HEK293 (cell line): ENCODE measurements around the gene ZRANB1.

ENCODE experiments used
- BCL6B ChIP-seq: fragments of 450-650 bp; formaldehyde crosslinking; IDR thresholded peaks from 2 replicates; pipeline ENCODE4 v1.5.1; 2017; ENCODE audit warnings: missing biosample characterization, missing genetic modification characterization
- FEZF1 ChIP-seq: fragments of 450-650 bp; formaldehyde crosslinking; IDR thresholded peaks from 2 replicates; pipeline ENCODE4 v1.5.1; 2016; ENCODE audit warnings: missing biosample characterization, missing genetic modification characterization
- GLIS1 ChIP-seq: fragments of 450-650 bp; formaldehyde crosslinking; IDR thresholded peaks from 2 replicates; pipeline ENCODE4 v1.5.1; 2016; ENCODE audit warnings: missing biosample characterization, missing genetic modification characterization
- HOXA7 ChIP-seq: sonication (generic); formaldehyde crosslinking; IDR thresholded peaks from 2 replicates; pipeline ENCODE4 v1.8.1; 2022; ENCODE audit warnings: missing genetic modification reagents, borderline replicate concordance
- KLF10 ChIP-seq: fragments of 450-650 bp; IDR thresholded peaks from 2 replicates; pipeline ENCODE4 v1.5.1; 2018; ENCODE audit warnings: missing biosample characterization, mild to moderate bottlenecking, missing genetic modification characterization
- KLF7 ChIP-seq: fragments of 450-650 bp; formaldehyde crosslinking; IDR thresholded peaks from 2 replicates; pipeline ENCODE4 v1.5.1; 2016; ENCODE audit warnings: missing biosample characterization, missing genetic modification characterization, borderline replicate concordance
- KLF9 ChIP-seq: fragments of 450-650 bp; formaldehyde crosslinking; IDR thresholded peaks from 2 replicates; pipeline ENCODE4 v1.5.1; 2016; ENCODE audit warnings: missing biosample characterization, missing genetic modification characterization, low read depth
- OSR2 ChIP-seq: fragments of 450-650 bp; formaldehyde crosslinking; IDR thresholded peaks from 2 replicates; pipeline ENCODE4 v1.5.1; 2016; ENCODE audit warnings: missing biosample characterization, missing genetic modification characterization
- SETDB1 ChIP-seq: IDR thresholded peaks from one replicate; pipeline ENCODE4 v1.6.1; 2017; ENCODE audit warnings: mild to moderate bottlenecking, low read length, moderate library complexity, mixed read lengths; ENCODE audit not compliant: insufficient read length
- WT1 ChIP-seq: fragments of 450-650 bp; formaldehyde crosslinking; IDR thresholded peaks from 2 replicates; pipeline ENCODE4 v1.5.1; 2016; ENCODE audit warnings: missing biosample characterization, missing genetic modification characterization
- YY2 ChIP-seq: fragments of 450-650 bp; formaldehyde crosslinking; IDR thresholded peaks from 2 replicates; pipeline ENCODE4 v1.5.1; 2016; ENCODE audit warnings: missing biosample characterization, missing genetic modification characterization
- ZBTB20 ChIP-seq: fragments of 450-650 bp; formaldehyde crosslinking; IDR thresholded peaks from 2 replicates; pipeline ENCODE4 v1.5.1; 2016; ENCODE audit warnings: missing biosample characterization, missing genetic modification characterization
- ZEB2 ChIP-seq: fragments of 450-650 bp; formaldehyde crosslinking; IDR thresholded peaks from 2 replicates; pipeline ENCODE4 v1.5.1; 2016; ENCODE audit warnings: missing biosample characterization, missing genetic modification characterization
- ZFHX2 ChIP-seq: fragments of 450-650 bp; formaldehyde crosslinking; conservative IDR thresholded peaks from 2 replicates; pipeline ENCODE4 v1.5.1; 2016; ENCODE audit warnings: missing biosample characterization, missing genetic modification characterization
- ZNF223 ChIP-seq: fragments of 450-650 bp; formaldehyde crosslinking; IDR thresholded peaks from 2 replicates; pipeline ENCODE4 v1.5.1; 2016; ENCODE audit warnings: missing biosample characterization, missing genetic modification characterization
- ZNF274 ChIP-seq, 2 experiments: fragments of 200-500 bp in 1 of 2; fragments of 450-650 bp in 1 of 2; sonication (Bioruptor generic) in 1 of 2; formaldehyde crosslinking in 1 of 2; IDR thresholded peaks; 2 replicates each; pipeline versions ENCODE4 v1.5.1 to v1.6.1; 2014 to 2016; ENCODE audit warnings: borderline replicate concordance in 1 of 2, inconsistent platforms in 1 of 2, low read length in 1 of 2, missing biosample characterization in 1 of 2, missing genetic modification characterization in 1 of 2
- ZNF324 ChIP-seq: fragments of 450-650 bp; formaldehyde crosslinking; IDR thresholded peaks from 2 replicates; pipeline ENCODE4 v1.5.1; 2016; ENCODE audit warnings: missing biosample characterization, missing genetic modification characterization
- ZNF341 ChIP-seq: fragments of 450-650 bp; formaldehyde crosslinking; IDR thresholded peaks from 2 replicates; pipeline ENCODE4; 2016; ENCODE audit warnings: low read depth, missing biosample characterization, missing genetic modification characterization
- ZNF558 ChIP-seq: fragments of 450-650 bp; formaldehyde crosslinking; IDR thresholded peaks from 2 replicates; pipeline ENCODE4 v1.5.1; 2016; ENCODE audit warnings: missing biosample characterization, missing genetic modification characterization
- ZNF560 ChIP-seq: fragments of 450-650 bp; formaldehyde crosslinking; IDR thresholded peaks from 2 replicates; pipeline ENCODE4 v1.5.1; 2017; ENCODE audit warnings: missing biosample characterization, missing genetic modification characterization, borderline replicate concordance
- ZNF580 ChIP-seq: fragments of 450-650 bp; formaldehyde crosslinking; IDR thresholded peaks from 2 replicates; pipeline ENCODE4 v1.5.1; 2016; ENCODE audit warnings: missing biosample characterization, missing genetic modification characterization
- ZNF600 ChIP-seq: fragments of 450-650 bp; formaldehyde crosslinking; IDR thresholded peaks from 2 replicates; pipeline ENCODE4 v1.5.1; 2016; ENCODE audit warnings: missing biosample characterization, missing genetic modification characterization
- ZNF76 ChIP-seq: fragments of 450-650 bp; formaldehyde crosslinking; IDR thresholded peaks from 2 replicates; pipeline ENCODE4; 2016; ENCODE audit warnings: low read depth, missing biosample characterization, missing genetic modification characterization, borderline replicate concordance
- ZNF843 ChIP-seq: fragments of 450-650 bp; formaldehyde crosslinking; IDR thresholded peaks from 2 replicates; pipeline ENCODE4 v1.5.1; 2016; ENCODE audit warnings: missing biosample characterization, missing genetic modification characterization
- ZXDB ChIP-seq: fragments of 450-650 bp; formaldehyde crosslinking; IDR thresholded peaks from 2 replicates; pipeline ENCODE4 v1.5.1; 2016; ENCODE audit warnings: missing biosample characterization, missing genetic modification characterization
- TF ChIP-seq, protein P1 (sequence below): fragments of 450-650 bp; IDR thresholded peaks from 2 replicates; pipeline ENCODE4 v1.5.1; 2018; ENCODE audit warnings: missing biosample characterization, mild to moderate bottlenecking, missing genetic modification characterization
- TF ChIP-seq, protein P2 (sequence below): fragments of 450-650 bp; formaldehyde crosslinking; IDR thresholded peaks from 2 replicates; pipeline ENCODE4; 2016; ENCODE audit warnings: missing biosample characterization, missing genetic modification characterization
- TF ChIP-seq, protein P3 (sequence below): fragments of 450-650 bp; formaldehyde crosslinking; IDR thresholded peaks from 2 replicates; pipeline ENCODE4 v1.5.1; 2016; ENCODE audit warnings: missing biosample characterization, missing genetic modification characterization
- TF ChIP-seq, protein P4 (sequence below): fragments of 450-650 bp; formaldehyde crosslinking; IDR thresholded peaks from 2 replicates; pipeline ENCODE4 v1.5.1; 2017; ENCODE audit warnings: missing biosample characterization, missing genetic modification characterization

The ZRANB1 gene

GRCh38 chr10:125023862-125024496 is 82.1 kb downstream of the ZRANB1 start (continued):
- TF ChIP-seq, protein P1, sequence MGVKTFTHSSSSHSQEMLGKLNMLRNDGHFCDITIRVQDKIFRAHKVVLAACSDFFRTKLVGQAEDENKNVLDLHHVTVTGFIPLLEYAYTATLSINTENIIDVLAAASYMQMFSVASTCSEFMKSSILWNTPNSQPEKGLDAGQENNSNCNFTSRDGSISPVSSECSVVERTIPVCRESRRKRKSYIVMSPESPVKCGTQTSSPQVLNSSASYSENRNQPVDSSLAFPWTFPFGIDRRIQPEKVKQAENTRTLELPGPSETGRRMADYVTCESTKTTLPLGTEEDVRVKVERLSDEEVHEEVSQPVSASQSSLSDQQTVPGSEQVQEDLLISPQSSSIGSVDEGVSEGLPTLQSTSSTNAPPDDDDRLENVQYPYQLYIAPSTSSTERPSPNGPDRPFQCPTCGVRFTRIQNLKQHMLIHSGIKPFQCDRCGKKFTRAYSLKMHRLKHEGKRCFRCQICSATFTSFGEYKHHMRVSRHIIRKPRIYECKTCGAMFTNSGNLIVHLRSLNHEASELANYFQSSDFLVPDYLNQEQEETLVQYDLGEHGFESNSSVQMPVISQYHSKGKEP (tag by site-specific recombination) = peak; percentile 55; the same call in 1 of the 2 replicates
- no peak for TF ChIP-seq ZNF341 (tag by site-specific recombination)
- TF ChIP-seq ZNF580 (tag by site-specific recombination) = peak; percentile 82
- no peak for TF ChIP-seq ZNF223 (tag by site-specific recombination)
- TF ChIP-seq ZNF600 (tag by site-specific recombination) = peak; percentile 95
- no peak for TF ChIP-seq ZNF274 (IDR thresholded peaks at IDR 0.05; ENCODE audit: low read length)
- no peak for TF ChIP-seq ZNF274 (tag by site-specific recombination; IDR thresholded peaks at IDR 0.05; ENCODE audit: borderline replicate concordance)
- no peak for TF ChIP-seq YY2 (tag by site-specific recombination)
- TF ChIP-seq ZEB2 (tag by site-specific recombination) = peak; percentile 88
- TF ChIP-seq ZNF843 (tag by site-specific recombination) = peak; percentile 90
- TF ChIP-seq ZNF76 (tag by site-specific recombination) = no peak; the same call in 1 of the 2 replicates
- TF ChIP-seq ZBTB20 (tag by site-specific recombination) = peak; percentile 48
- no peak for TF ChIP-seq ZFHX2
- TF ChIP-seq WT1 (tag by site-specific recombination) = peak; percentile 43
- peak; percentile 52; the same call in 1 of the 2 replicates for TF ChIP-seq OSR2 (tag by site-specific recombination)
- TF ChIP-seq HOXA7 (CRISPR knock-in tag) = no peak
- peak; percentile 83 for TF ChIP-seq KLF10 (tag by site-specific recombination)
- TF ChIP-seq, protein P2, sequence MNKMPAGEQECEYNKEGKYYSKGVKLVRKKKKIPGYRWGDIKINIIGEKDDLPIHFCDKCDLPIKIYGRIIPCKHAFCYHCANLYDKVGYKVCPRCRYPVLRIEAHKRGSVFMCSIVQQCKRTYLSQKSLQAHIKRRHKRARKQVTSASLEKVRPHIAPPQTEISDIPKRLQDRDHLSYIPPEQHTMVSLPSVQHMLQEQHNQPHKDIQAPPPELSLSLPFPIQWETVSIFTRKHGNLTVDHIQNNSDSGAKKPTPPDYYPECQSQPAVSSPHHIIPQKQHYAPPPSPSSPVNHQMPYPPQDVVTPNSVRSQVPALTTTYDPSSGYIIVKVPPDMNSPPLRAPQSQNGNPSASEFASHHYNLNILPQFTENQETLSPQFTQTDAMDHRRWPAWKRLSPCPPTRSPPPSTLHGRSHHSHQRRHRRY (tag by site-specific recombination) = no peak
- peak; percentile 2; the same call in 1 of the 2 replicates for TF ChIP-seq KLF7
- TF ChIP-seq KLF9 = 0 out of 2 replicates have a peak, but pooled peaks have one; percentile 6
- TF ChIP-seq FEZF1 (tag by site-specific recombination) = peak; percentile 96
- TF ChIP-seq BCL6B (tag by site-specific recombination) = no peak
- TF ChIP-seq, protein P3, sequence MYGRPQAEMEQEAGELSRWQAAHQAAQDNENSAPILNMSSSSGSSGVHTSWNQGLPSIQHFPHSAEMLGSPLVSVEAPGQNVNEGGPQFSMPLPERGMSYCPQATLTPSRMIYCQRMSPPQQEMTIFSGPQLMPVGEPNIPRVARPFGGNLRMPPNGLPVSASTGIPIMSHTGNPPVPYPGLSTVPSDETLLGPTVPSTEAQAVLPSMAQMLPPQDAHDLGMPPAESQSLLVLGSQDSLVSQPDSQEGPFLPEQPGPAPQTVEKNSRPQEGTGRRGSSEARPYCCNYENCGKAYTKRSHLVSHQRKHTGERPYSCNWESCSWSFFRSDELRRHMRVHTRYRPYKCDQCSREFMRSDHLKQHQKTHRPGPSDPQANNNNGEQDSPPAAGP = 0 out of 2 replicates have a peak, but pooled peaks have one; percentile 63
- no peak for TF ChIP-seq ZNF560 (tag by site-specific recombination)
- TF ChIP-seq, protein P4, sequence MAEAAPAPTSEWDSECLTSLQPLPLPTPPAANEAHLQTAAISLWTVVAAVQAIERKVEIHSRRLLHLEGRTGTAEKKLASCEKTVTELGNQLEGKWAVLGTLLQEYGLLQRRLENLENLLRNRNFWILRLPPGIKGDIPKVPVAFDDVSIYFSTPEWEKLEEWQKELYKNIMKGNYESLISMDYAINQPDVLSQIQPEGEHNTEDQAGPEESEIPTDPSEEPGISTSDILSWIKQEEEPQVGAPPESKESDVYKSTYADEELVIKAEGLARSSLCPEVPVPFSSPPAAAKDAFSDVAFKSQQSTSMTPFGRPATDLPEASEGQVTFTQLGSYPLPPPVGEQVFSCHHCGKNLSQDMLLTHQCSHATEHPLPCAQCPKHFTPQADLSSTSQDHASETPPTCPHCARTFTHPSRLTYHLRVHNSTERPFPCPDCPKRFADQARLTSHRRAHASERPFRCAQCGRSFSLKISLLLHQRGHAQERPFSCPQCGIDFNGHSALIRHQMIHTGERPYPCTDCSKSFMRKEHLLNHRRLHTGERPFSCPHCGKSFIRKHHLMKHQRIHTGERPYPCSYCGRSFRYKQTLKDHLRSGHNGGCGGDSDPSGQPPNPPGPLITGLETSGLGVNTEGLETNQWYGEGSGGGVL (tag by site-specific recombination) = peak; percentile 69; the same call in 1 of the 2 replicates
- TF ChIP-seq ZXDB = peak; percentile 66
- no peak for TF ChIP-seq ZNF324 (tag by site-specific recombination)
- no peak for TF ChIP-seq SETDB1
- 0 out of 2 replicates have a peak, but pooled peaks have one; percentile 33 for TF ChIP-seq ZNF558
- 0 out of 2 replicates have a peak, but pooled peaks have one; percentile 7 for TF ChIP-seq GLIS1 (tag by site-specific recombination)
